ENCODE results near the gene FMN1.

GRCh38 chr15:32877252-32878019 lies 317.1 kb downstream of the FMN1 start:
- TF ChIP-seq TBL1XR1 (IDR thresholded peaks at IDR 0.05; ENCODE audit: borderline replicate concordance, low read length, partially characterized antibody), result no peak
- TF ChIP-seq ZKSCAN8 (CRISPR knock-in tag; IDR thresholded peaks at IDR 0.05; ENCODE audit: borderline replicate concordance), result no peak
- TF ChIP-seq CSRNP1 (CRISPR knock-in tag; IDR thresholded peaks at IDR 0.05), result no peak
- TF ChIP-seq ZNF263 (CRISPR knock-in tag; IDR thresholded peaks at IDR 0.05), result no peak
- no peak for TF ChIP-seq TCF7 (IDR thresholded peaks at IDR 0.05; ENCODE audit: low read depth)
- no peak for TF ChIP-seq ARID2 (CRISPR knock-in tag; IDR thresholded peaks at IDR 0.05; ENCODE audit: borderline replicate concordance)

Data from HepG2 (cell line).